CD4-positive, alpha-beta T cell treated with Interleukin-17A for 4 hours (primary cell): ENCODE results near the gene PRRX2.
"Not testable (repeated sequence)": the region's sequence is repeated elsewhere in the genome, so short reads cannot be mapped to it uniquely, and the experiment has no call there.

Source experiments
- DNase-seq: peaks from one replicate; pipeline ENCODE4 v3.0.0-alpha.2; 2020; ENCODE audit warnings: mixed read lengths

PRRX2 gene

DNA sequence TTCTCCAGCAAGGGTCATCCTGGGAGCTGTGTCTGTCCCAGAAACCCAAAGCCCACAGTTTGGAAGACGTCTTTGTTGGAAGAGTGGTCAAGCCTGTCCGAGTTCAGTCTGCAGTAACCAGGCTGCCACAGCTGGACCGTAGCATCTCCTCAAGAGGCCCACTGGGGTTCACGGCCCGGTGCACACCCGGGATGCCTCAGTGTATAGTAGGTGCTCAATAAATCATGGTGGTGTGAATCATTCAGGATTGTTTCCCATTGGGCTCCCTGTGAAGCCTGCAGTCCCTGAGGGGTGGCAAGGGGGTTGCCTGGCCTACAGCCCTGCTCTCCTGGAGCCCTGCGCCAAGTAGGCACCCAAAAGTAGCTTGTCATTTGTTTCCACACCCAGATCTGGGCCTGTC is 10.3 kb upstream of the PRRX2 start:
- DNase-seq = no peak

- DNase-seq = no peak
Observed at GRCh38 chr9:129655696-129656095, 9.8 kb upstream of the PRRX2 start.

DNA sequence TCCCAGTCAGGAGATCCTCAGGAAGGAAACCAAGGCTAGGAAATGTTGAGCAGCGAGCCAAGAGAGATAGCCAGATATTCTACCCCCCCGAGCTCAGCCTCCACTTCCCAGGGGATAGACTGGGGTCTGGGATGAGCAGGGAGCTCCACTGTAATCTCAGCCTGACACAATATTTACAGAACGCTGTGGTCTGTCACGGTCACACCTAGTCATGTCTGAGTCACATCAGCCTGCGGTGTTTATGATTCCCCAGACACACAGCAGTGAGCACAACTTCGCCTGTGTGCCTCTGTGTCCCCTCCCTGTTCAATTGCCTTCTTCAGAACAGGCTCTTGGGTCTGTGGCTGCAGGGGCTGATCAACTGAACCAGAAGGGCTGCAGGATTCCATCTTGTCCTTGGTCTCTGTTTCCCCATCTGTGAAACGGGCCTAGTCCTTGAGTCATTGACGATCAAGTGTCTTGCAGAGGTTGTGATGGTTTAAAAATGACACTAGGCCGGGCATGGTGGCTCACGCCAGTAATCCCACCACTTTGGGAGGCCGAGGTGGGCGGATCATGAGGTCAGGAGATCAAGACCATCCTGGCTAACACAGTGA is 8.6 kb upstream of the PRRX2 start:
- no peak for DNase-seq

- DNase-seq = no peak
Observed at GRCh38 chr9:129661029-129661428, 4.4 kb upstream of the PRRX2 start.

DNA sequence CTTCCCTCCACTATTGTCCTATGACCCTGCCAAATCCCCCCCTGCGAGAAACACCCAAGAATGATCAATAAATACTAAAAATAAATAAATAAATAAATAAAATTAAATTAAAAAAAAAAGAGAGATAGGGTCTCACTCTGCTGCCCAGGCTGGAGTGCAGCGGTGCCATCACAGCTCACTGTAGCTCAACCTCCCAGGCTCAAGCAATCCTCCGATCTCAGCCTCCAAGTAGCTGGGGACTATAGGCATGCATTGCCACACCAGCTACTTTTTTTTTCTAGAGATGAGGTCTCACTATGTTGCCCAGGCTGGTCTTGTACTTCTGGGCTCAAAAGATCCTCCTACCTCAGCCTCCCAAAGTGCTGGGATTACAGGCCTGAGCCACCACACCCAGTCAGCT is 3.2 kb upstream of the PRRX2 start:
- DNase-seq = not testable (repeated sequence)

DNA sequence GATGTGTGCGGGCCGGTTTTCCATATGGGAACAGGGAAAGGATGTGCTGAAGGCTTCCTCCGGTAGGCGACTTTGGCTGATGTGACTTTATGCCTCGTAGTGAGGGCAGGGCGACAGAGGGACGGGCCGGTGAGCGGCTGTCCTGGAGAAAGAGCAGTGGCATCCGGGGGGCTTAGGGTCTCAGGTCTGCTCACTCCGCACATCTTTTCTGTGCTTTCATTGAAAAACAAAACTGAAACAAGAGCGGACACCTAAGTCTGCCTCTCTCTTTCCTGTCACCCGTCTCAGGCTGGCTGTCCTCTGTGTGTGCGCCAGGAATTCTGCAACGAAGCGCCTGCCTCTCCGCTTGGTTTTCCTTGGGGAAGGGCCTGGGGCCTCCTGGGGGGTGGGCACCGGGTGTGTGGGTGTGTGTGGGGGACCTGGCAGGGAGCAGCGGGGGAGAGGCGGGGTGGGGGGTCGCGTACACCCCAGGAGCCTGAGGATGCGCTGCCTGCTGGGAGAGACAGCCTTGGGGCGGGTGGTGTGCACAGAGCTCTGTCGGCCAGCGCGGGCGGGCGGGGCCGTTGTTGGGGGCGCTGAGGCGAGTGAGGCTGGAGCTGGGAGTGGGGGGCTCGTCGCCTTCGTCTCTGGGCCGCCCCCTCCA is 580 bp upstream of the PRRX2 start:
- DNase-seq = no peak

DNA sequence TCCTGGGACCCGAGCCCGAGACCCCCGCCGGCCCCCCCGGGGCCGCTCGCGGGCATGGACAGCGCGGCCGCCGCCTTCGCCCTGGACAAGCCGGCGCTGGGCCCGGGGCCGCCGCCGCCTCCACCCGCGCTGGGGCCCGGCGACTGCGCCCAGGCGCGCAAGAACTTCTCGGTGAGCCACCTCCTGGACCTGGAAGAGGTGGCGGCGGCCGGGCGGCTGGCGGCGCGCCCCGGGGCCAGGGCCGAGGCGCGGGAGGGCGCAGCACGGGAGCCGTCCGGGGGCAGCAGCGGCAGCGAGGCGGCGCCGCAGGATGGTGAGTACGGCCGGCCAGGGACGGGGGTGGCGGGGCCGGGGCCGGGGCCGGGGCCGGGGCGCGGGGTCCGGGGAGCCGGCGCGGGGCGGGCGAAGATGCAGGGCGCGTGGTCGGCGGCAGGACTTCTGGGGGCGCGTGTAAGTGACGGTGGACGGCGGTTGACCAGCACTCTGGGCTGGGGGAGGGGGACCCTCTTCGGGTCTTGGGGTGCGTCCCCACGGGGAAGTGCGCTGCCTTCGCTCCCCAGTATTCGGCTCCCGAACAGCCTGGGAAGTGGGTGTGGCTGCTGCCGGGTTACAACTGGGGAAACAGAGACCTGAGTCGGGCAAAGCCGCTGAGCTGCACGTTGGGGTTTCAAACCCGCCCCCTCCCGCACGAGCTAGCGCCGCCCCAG is 520 bp downstream of the PRRX2 start:
- DNase-seq = no peak

DNA sequence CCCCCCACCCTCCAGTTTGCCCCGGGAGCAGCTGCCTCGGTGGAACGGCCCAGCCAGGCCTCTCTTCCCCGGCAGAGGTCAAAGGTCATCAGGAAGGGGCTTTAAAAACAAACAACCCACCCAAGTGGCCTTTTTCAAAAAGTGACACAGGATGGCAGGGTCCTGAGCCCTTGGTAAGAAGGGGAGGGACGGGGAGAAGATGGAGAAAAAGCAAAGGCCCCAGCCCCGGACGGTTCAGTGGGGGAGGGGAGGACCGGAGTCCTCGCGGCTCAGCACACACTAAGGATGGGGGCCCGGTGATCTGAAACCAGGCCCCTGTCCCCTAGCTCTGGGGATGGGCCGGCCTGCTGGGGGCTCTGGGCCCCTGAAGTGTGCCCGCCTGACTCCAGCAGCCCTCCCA is 1.1 kb downstream of the PRRX2 start:
- DNase-seq = no peak

DNA sequence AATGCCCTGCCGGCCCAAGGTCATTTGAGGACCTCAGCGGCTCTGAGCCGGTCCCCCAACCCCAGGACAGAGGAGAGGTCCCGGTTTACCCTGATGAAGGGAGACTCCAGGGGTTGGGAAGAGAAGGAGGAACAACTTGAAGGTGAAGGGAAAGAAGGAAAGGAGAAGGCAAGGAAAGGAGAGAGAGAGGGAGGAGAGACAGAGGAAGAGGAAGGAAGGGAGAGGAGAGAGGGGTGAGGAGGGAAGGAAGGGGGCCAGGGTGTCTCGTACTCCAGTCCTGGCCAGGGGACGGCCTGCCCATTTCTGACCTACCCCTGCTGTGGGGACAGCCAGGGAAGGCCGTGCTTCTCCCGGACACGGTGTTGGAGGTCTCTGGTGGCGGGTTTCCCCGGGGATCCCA is 1.9 kb downstream of the PRRX2 start:
- no peak for DNase-seq

DNA sequence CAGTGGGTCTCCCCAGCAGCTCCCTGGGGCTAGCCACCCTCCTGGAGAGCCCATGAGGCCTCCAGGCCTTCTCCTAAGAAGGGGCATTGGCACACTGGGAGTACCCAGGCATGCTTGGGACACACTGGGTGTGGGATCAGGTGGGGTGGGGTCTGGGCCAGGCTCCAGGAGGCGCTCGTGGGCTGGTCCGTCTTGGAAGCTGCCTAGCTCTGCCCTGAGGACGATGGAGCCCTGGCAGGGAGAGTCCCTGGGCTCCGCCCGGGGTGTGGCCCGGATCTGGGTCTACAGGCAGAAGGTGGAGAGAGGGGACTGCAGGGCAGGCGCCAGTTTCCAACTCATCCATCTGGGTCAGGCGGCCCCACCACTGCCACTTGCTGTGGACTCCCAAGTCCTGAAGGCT is 2.4 kb downstream of the PRRX2 start:
- no peak for DNase-seq

DNA sequence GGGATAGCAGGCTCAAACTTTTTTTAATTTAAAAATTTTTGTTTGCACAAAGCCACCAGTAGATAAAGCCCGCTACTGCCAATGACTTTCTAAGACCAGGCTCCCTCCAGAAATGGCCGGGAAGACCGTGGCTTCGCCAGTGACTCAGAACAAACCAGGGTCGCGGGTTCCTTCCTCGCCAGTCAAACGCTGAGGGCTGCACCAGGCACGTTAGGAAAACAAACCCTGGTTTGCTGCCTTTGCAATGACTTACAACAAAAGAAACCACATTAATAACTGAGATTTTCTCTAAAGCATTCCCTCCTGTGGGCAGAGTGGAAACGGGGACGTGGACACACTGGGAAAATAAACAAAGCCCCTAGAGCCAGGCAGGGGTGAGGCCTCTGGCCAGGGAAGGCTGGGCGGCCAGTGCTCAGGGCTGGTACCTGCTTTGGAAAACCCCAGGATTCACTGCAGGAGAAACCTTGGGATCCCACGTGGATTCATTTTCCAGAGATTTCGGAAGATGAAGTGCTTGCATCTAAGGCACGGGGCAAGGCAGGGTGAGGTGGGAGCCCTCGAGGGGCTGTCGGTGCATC is 3.8 kb downstream of the PRRX2 start:
- DNase-seq = no peak

- DNase-seq = no peak
Observed at GRCh38 chr9:129669946-129670345, 4.5 kb downstream of the PRRX2 start.

- DNase-seq = no peak
Observed at GRCh38 chr9:129671065-129671464, 5.6 kb downstream of the PRRX2 start.

GRCh38 chr9:129671519-129671918 is 6.1 kb downstream of the PRRX2 start:
- no peak for DNase-seq

DNA sequence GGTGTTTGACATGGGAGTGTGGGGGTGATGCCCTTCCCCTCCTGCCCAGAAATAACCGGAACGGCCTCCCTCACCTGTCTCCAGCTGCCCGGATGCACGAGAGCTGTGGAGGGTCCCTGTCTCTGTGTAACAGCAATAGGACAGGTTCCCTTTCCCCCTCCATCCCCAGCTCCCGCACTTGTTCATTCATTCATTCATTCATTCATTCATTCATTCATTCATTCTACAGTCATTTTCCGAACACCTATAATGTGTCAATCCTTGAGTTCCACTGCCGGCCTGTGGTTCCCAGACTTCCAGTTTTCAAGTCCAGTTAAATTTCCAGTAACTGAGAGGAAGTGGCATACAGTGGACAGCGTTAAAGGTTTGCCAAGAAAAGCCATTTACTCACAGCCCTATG is 7.3 kb downstream of the PRRX2 start:
- no peak for DNase-seq

- no peak for DNase-seq
Observed at GRCh38 chr9:129673602-129674001, 8.2 kb downstream of the PRRX2 start.

DNA sequence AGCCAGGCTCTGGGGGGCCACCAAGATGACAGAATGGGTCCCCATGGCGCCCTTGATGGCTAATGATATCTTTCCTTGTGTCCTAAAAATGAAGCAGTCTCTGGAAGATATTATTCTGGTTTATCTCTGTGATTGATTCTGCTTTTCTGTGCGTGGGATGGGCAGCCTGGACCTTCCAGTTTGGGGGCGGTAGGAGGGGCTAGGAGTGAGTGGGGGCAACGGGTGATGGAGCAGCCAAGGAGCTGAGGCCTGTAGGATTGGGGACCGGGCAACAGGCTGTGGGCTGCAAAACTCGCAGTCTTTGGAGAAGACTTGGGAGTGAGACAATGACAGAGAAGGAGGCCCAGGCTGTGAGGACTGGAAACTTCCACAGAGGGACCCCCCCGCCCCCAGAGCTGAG is 8.8 kb downstream of the PRRX2 start:
- no peak for DNase-seq

DNA sequence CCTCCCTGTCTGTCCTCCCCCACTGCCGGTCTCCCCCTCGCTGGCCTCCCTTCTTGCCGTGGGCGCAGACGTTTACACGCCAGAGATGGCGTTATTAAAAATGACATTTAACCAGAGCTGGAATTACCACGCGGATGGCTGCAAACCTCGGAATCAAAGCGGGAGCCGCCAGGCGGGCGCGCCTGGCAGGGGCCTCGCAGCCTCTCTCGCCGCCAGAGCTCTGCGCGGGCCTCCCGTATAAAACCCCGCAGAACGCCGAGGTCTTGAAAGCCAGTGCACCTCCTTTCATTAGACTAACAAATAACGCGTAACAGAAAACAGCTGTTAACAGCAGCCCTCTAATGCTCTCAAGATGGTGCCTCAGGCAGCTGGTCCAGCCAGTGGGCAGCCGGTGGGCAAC is 10.2 kb downstream of the PRRX2 start:
- DNase-seq = no peak

DNA sequence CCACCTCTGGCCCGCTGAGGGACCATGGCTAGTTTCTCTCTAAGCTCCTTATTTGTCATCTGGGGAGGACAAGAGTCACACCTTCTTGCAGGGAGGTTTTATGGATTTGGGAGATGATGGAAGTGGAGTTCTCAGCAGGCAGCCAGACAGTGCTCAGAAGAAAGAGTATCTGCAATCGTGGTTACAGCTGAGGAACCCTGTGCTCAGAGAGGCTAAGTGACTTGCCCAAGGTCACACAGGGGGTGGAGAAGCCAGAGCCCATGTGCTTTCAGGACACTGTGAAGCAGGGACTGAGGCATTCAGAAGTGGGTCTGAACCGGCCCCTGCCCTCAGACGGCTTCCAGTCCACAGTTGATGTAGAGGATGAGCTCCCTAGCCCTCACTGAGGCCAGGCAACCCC is 10.8 kb downstream of the PRRX2 start:
- no peak for DNase-seq

GRCh38 chr9:129676975-129677374 is 11.5 kb downstream of the PRRX2 start:
- no peak for DNase-seq

DNA sequence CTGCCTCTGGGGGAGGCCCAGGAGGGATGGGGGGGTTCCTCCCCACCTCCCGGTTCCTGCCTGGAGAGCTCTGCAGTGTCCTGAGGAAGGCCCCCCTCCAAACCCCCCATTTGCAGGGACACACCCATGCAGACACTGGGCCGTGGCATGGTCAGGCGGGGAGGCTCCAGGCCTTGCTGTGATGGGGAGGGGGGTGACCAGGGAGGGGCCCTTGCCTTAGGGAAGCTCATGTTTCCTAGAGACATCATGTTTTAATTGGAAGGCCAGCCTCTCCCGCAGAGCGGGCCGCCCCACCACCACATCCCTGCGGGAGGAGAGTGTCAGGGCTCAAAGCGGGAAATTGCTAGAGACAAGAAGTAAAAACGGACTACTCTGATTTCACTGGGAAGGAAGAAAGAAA is 12.0 kb downstream of the PRRX2 start:
- DNase-seq = no peak

- DNase-seq = no peak
Observed at GRCh38 chr9:129678844-129679243, 13.4 kb downstream of the PRRX2 start.

DNA sequence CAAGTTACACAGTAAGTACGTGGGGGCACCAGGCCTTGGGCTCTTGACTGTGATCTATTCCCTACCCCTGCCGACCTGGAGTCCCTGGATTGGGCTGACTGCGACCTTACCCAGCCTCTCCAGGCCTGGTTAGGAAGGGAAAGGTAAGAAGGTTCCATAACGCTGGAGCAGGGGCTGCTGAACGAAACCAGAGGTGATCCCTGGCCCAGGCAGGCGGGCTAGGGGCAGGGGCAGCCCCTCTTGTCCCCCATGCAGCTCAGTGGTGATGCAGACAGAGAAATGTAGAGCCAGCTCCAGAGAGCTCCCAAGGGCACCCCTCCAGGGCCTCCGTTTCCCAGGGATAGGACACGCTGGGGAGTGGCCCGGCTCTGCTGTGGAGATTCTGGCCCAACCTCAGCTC is 14.1 kb downstream of the PRRX2 start:
- DNase-seq = no peak

- DNase-seq = no peak
Observed at GRCh38 chr9:129681924-129682323, 16.5 kb downstream of the PRRX2 start.
